HL-60 (cell line): Measurements from ENCODE around the gene ARHGEF6.

ENCODE experiments used
- CTCF ChIP-seq: IDR thresholded peaks from one replicate; pipeline ENCODE4 v1.5.1; 2011; ENCODE audit warnings: low read length, control low read depth, inconsistent platforms; ENCODE audit not compliant: insufficient read depth
- GABPA ChIP-seq: IDR thresholded peaks from 2 replicates; pipeline ENCODE4 v1.6.1; 2012; ENCODE audit warnings: low read depth
- POLR2AphosphoS5 ChIP-seq: IDR thresholded peaks from 2 replicates; pipeline ENCODE4 v1.6.1; 2012; ENCODE audit warnings: low read depth

GRCh38 chrX:136731207-136731782 lies 49.4 kb downstream of the ARHGEF6 start:
- TF ChIP-seq CTCF (no peak), POLR2AphosphoS5 (no peak), GABPA (no peak)
